ENCODE data around the gene TOMM34.
A peak's percentile ranks its signal among the peaks of the same experiment; 100 is the strongest.

Gene TOMM34

DNA sequence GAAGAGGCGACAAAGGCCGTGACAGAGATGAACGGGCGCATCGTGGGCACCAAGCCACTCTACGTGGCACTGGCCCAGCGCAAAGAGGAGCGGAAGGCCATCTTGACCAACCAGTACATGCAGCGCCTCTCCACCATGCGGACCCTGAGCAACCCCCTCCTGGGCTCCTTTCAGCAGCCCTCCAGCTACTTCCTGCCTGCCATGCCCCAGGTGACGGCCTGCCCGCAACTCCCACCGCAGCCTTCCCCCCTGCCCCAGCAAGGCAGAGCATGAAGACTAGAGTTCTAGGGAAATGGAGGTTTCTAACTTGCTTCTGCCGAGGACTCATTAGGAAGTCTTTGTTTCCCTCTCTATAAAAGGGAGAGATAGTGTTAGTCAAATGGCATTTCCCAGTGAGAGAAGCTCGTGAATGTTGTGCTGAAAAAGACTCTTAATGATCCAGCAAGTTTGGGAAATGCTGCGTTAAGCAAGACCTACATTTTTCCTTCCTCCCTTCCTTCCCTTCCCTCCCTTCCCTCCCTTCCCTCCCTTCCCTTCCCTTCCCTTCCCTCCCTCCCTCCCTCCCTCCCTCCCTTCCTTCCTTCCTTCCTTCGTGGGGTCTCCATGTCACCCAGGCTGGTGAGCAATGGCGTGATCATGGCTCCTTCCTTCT is 29.6 kb downstream of the TOMM34 start:
- no peak for DNase-seq

DNA sequence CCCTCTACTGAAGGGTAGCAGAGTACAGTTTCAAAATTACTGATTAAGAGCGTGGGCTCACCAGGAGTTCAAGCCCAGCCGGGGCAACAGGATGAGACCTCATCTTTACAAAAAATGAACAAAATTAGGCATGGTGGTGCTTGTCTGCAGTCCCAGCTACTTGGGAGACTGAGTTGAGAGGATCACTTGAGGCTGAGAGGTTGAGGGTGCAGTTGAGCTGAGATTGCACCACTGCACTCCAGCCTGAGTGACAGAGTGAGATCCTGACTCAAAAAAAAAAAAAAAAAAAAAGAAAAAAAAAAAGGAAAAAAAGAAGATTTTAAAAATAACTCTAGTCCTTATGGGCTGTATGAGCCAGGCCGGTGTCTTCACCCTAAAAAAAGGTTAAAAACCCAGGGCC is 31.6 kb downstream of the TOMM34 start:
- DNase-seq = no peak

- DNase-seq = peak; percentile 73
Observed at GRCh38 chr20:44924541-44924940, 35.7 kb downstream of the TOMM34 start.

DNA sequence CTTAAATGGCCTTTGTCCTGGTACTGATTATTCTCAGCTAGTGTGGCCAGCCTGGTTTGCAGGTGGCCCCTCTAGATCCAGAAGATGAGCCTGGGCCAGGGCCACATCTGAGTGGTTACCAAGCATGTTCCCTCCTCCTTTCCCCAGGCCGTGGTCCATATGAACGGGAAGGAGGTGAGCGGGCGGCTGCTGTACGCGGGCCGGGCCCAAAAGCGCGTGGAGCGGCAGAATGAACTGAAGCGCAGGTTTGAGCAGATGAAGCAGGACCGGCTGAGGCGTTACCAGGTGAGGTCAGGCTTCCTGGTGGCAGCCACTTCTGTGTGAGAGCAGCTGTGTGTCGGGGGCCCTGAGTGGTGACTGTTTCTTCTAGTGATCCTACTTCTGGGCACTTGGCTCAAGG is 38.8 kb downstream of the TOMM34 start:
- no peak for DNase-seq

DNA sequence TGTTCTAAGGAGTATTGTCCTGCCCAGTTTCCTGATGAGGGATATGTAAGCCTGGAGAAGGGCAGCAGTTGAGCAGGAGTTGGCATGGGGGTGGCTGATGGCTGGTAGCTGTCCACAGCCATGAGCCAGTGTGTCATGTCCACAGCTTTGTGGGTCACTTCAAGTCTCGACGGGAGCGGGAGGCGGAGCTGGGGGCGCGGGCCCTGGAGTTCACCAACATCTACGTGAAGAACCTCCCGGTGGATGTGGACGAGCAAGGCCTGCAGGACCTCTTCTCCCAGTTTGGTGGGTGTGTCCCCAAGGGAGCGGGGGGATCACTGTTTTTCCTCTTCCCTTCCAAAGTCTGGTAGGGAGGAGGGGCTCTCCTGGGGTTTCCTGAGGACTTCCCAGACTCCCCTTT is 41.4 kb downstream of the TOMM34 start:
- DNase-seq = no peak

GRCh38 chr20:44918342-44918741 is 41.9 kb downstream of the TOMM34 start:
- DNase-seq = no peak

DNA sequence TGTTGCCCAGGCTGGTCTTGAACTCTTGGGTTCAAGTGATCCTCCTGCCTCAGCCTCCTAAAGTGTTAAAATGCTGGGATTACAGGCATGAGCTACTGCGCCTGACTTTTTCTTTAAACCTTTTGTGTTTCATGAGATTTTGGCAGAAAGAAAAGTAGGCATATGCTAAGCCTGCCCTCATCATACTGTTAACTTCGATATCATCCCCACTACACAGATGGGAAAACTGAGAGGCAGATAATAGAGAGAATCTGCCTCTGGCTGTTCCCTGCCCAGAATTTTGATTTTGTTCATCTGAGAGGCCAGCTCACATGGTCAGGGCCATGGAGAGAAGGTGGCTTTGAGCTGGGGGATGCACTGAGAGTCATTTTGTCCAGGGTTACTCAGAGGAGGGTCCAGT is 42.8 kb downstream of the TOMM34 start:
- no peak for DNase-seq

DNA sequence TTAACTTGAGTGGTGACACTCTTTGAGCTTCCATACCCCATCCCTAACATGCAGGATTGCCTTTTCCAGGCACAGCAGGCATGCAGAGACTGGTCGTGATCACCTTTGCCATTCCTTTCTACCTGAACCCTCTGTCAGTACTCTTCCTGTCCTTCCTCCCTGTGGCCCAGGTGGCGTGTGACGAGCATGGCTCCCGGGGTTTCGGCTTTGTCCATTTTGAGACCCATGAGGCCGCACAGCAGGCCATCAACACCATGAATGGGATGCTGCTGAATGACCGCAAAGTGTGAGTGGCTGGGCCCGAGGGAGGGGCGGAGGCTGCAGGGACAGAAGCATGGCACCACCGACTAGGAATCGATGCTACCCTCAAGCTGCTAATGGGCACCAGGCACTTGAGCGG is 43.6 kb downstream of the TOMM34 start:
- DNase-seq = no peak

GRCh38 chr20:44914924-44915323 is 45.3 kb downstream of the TOMM34 start:
- DNase-seq = no peak

DNA sequence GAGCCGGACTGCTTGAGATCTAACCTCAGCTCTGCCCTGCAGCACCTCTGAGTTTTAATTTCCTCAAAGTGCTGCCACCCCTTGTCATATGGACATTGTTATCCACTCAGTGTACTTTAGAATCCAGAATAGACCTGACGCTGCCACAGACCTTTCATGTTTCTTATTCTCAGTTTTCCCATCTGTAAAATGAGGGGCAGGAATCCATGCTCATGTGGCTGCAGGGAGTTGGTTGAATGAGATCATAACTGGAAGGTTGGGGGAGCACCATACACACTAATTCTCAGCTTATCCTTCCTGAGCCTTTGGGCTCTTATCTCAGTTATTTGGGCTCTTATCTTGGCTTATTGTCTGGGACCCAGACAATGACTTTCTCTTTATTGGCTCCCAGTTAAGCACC is 48.0 kb downstream of the TOMM34 start:
- DNase-seq = no peak

DNA sequence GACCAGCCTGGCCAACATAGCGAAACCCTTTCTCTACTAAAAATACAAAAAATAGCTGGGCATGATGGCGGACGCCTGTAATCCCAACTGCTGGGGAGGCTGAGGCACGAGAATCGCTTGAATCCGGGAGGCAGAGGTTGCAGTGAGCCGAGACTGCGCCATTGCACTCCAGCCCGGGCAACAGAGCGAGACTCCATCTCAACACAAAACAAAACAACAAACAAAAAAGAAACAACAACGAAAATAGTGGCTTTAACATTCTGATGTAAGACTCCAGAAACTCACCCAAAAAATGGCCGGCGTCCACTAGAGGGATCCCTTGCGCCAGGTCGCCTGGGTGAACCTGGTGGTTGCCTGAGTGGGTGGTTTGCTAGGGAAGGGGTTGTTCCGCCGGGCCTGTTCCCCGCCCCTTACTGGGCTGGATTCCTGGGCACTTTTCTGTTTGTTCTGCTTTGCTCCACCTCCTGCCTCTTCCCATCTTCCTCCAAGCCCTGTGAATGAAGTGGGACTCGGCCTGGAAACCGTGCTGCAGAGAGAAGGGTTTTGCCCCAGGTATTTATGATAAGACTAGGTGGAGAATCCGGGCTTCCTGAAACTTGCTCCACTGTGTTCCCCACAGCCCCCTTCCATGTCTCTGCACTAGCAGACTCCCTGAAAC is 48.8 kb downstream of the TOMM34 start:
- DNase-seq = peak; percentile 72

DNA sequence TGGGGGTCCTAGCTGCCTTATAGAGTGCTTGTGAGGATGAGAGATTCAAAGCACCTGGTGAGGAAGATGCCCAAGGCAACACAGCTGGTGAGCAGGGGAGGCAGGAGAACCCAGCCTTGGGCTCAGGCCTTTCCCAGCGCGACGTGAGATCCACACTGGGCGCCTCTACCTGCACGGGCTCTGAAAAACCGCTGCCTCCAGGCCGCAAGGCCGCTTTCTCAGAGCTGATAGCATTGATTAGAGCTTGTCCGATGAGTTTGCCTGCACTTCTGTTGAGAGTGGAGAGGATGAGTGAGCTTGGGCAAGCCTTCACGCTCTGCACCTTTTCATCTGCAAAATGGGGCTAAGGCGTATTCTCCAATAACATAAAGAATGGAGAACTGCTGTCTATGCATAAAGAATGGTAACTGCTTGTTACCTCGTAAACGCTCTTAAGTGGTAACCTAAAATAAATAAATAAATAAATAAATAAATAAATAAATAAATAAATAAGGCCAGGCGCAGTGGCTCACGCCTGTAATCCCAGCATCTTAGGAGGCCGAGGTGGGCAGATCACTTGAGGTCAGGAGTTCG is 49.4 kb downstream of the TOMM34 start:
- DNase-seq = no peak

- peak; percentile 52 for DNase-seq
Observed at GRCh38 chr20:44909872-44910689, 50.1 kb downstream of the TOMM34 start, which contains the start of gene PABPC1L. Gene PABPC1L, plus strand, starts transcription at chr20:44910060. Its CDS starts 84 bp downstream, at chr20:44910144.

DNA sequence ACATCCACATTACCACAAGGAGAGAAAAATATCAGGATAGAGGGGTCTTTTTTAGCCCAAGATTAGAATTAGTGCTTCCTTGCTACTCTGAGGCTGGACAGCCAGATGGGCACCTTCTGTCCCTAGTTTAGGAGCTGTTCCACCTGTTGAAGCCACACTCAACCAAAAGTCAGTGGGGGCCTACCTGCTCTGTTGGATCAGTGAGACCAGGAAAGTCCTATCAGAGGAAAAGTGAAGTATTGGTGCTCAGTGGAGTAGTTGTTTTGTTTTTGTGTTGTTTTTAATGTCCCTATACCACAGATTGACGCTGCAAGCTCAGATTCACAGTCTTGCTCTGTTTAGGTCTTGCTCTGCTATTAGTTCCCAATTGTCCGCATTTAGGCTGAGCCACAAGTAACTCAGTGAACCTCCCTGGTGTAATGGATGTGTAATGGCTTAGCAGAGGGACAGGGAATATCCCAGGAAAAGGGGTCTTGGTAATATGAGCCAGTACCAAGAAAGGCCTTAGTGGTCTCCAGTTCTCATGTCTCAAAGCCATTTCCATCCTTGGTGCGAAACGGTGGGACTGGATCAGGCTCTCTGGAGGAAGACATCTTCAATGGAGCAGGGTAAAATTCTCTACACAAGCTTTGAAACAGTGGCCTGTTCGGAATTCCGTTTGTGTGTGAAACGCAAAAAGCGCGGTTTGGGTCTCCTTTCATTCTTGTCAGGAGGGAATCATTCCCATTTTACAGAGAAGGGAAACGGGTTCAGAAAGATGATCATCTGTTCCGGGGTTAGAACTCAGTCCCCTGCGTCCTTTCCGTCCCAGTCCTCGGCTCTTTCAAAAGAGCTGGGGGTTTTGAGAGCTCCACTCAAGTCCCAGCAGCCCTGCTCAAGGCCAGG is 51.0 kb downstream of the TOMM34 start:
- no peak for DNase-seq

DNA sequence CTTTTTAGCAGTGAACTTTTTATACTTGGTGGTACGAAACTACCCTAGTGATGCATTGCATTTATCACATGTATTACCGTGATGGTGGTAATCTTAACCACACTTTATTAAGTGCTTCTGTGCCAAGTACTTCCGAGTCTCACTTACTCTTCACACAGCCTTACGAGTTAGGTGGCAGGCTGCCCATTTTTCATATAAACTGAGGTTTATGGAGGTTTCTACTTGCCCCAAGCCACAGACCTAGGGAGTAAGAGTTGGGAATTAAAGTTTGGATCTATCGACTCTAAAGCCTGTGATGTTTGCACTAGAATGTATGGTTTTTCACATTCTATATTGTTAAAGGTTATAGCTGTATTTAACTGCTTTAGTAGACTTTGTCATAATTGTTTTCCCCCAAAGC is 55.8 kb downstream of the TOMM34 start:
- DNase-seq = no peak

DNA sequence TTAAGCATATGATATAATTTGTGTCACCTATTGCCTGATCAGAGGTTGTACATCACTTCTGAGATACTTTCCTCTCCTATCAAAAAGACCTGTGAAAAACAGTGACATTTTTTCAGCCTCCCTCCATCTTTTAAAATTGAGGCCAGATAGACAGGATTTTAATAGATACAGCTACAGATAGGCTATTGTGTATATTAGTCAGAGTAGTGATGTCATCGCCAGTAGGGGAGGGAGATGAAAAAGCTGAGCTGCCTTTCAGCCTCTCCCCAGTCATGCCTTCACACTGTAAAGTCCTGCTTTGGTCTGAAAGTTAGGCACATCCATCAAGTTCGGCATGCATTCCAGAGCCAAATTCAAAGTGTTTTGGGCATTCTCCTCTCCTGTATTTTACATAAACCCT is 58.2 kb downstream of the TOMM34 start:
- DNase-seq = no peak

GRCh38 chr20:44900231-44900854 is 59.9 kb downstream of the TOMM34 start:
- no peak for DNase-seq

GRCh38 chr20:44897133-44897532 is 63.1 kb downstream of the TOMM34 start:
- no peak for DNase-seq

DNA sequence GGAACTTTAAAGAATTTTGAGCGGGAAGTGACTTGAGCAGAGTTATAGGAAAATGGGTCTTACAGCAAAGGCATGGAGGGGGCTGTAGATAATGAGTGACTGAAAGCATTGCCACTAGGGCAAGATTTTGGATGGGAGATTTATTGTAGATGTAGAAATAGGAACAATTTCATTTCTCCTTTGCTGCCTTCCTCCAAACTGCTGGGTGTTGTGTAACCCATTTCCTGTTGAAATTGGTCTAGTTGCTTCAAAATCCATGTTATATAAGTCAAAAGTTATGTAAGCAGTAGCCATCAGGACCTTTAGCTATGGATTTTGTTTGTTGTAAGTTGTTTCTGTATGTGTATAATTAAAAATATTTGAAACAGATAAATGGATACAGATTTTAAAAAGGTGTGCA is 63.6 kb downstream of the TOMM34 start:
- no peak for DNase-seq

DNA sequence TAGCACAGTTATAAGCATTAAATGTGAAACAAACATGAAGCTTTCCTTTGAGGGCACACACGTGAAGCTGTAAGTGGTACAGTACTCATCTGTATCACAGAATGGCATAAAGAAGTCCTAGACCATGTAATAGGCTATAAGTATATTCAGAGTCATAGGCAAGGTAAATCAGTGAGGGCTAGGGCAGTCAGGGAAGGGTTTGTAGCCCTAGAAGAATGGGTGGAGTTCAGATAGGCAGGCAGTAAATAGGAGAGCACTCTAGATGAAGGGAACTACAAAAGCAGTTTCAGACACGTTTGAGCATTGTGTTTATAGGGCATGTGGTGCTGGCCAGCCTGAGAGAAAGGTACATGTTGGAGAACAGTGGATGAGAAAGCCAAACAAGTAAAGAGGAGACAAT is 65.2 kb downstream of the TOMM34 start:
- DNase-seq = no peak

Measured in hematopoietic multipotent progenitor cell treated with erythropoietin and hydrocortisone succinate and interleukin-3 and kit ligand, for 8 days (in vitro differentiated cells).